IMR-90 (cell line): ENCODE results near the gene LONRF3. TPM values are rescaled to one million over a fixed set of nuclear protein-coding genes. Genes with fewer than 3 reads are reported as not detected.

Experiments
- ATAC-seq: fragments of 200-7000 bp; cut with Tn5 transposase; 2 replicates; pipeline ENCODE4 v1.9.1; 2020; ENCODE audit warnings: low read depth, mild to moderate bottlenecking, moderate library complexity
- BruUV-seq: library from RNA; stranded (reverse); fragments of 400-500 nt; replicated peaks from 2 replicates; lab custom pipeline; 2021; lab: Mats Ljungman, UMichigan
- CTCF ChIA-PET: fragments of 300-600 bp; formaldehyde crosslinking; extraction: SDS; loops from one replicate; lab custom pipeline; 2021; ENCODE audit warnings: antibody characterized with exemption; lab: Yijun Ruan, JAX
- POLR2A ChIA-PET: fragments of 300-600 bp; sonication (Branson Sonifier 250); formaldehyde crosslinking; loops from one replicate; lab custom pipeline; 2022; ENCODE audit warnings: antibody characterized with exemption; ENCODE audit not compliant: unreplicated experiment; lab: Charles Lee
- DNase-seq: peaks from one replicate; pipeline ENCODE4 v3.0.0; 2013
- H2AFZ ChIP-seq: replicated peaks from 2 replicates; pipeline ENCODE3; 2013; ENCODE audit warnings: low read length, mild to moderate bottlenecking; ENCODE audit not compliant: poor library complexity
- H2AK5ac ChIP-seq: 2 replicates; pipeline ENCODE4 v1.6.1; 2013; ENCODE audit warnings: low read depth, low read length, inconsistent platforms
- H2AK9ac ChIP-seq: replicated peaks from 2 replicates; pipeline ENCODE3; 2013; ENCODE audit warnings: mild to moderate bottlenecking, low read depth, low read length, moderate library complexity; ENCODE audit not compliant: poor library complexity
- H2BK120ac ChIP-seq: 2 replicates; pipeline ENCODE4 v1.6.1; 2013; ENCODE audit warnings: low read depth, low read length, inconsistent platforms
- H2BK15ac ChIP-seq: 3 replicates; pipeline ENCODE4 v1.6.1; 2013; ENCODE audit warnings: low read depth, low read length, inconsistent platforms
- H2BK20ac ChIP-seq: 2 replicates; pipeline ENCODE4 v1.6.1; 2013; ENCODE audit warnings: low read depth, mild to moderate bottlenecking, inconsistent platforms, low read length, moderate library complexity
- H2BK5ac ChIP-seq: 2 replicates; pipeline ENCODE4 v1.6.1; 2013; ENCODE audit warnings: mild to moderate bottlenecking, low read depth, low read length, inconsistent platforms; ENCODE audit not compliant: poor library complexity, severe bottlenecking
- H3K14ac ChIP-seq: replicated peaks from 2 replicates; pipeline ENCODE4 v1.6.1; 2013; ENCODE audit warnings: low read depth, low read length, inconsistent platforms
- H3K18ac ChIP-seq: 2 replicates; pipeline ENCODE4 v1.6.1; 2013; ENCODE audit warnings: low read depth, low read length, control low read depth
- H3K23ac ChIP-seq: 2 replicates; pipeline ENCODE4 v1.6.1; 2013; ENCODE audit warnings: low read depth, low read length, inconsistent platforms
- H3K27ac ChIP-seq: 2 replicates; pipeline ENCODE4 v1.5.1; 2013; ENCODE audit warnings: mild to moderate bottlenecking, control low read depth, low read length; ENCODE audit not compliant: insufficient read depth
- H3K27me3 ChIP-seq: 2 replicates; pipeline ENCODE4 v1.6.1; 2013; ENCODE audit warnings: low read length; ENCODE audit not compliant: control insufficient read depth, insufficient read depth
- H3K36me3 ChIP-seq: 2 replicates; pipeline ENCODE4 v1.6.1; 2013; ENCODE audit warnings: low read length, mixed read lengths; ENCODE audit not compliant: control insufficient read depth, insufficient read depth
- H3K4ac ChIP-seq: 2 replicates; pipeline ENCODE4 v1.6.1; 2013; ENCODE audit warnings: low read depth, low read length, inconsistent platforms
- H3K4me1 ChIP-seq: 2 replicates; pipeline ENCODE4 v1.6.1; 2013; ENCODE audit warnings: low read length, mixed read lengths; ENCODE audit not compliant: control insufficient read depth, insufficient read depth
- H3K4me2 ChIP-seq: 2 replicates; pipeline ENCODE4 v1.6.1; 2013; ENCODE audit warnings: low read depth, mild to moderate bottlenecking, control low read depth, low read length, moderate library complexity
- H3K4me3 ChIP-seq: 2 replicates; pipeline ENCODE4 v1.5.1; 2013; ENCODE audit warnings: low read depth, mild to moderate bottlenecking, control low read depth, low read length, moderate library complexity; ENCODE audit not compliant: insufficient read depth
- H3K56ac ChIP-seq: 2 replicates; pipeline ENCODE4 v1.6.1; 2013; ENCODE audit warnings: low read length, inconsistent platforms; ENCODE audit not compliant: insufficient read depth; ENCODE audit errors: extremely low read depth
- H3K79me1 ChIP-seq, 2 experiments: 2 replicates each; pipeline ENCODE4 v1.6.1; 2013; ENCODE audit warnings: low read length in 2 of 2, inconsistent platforms in 1 of 2, low read depth in 1 of 2
- H3K9ac ChIP-seq: 2 replicates; pipeline ENCODE4 v1.6.1; 2013; ENCODE audit warnings: low read depth, low read length, control low read depth
- H3K9me1 ChIP-seq: 2 replicates; pipeline ENCODE4 v1.6.1; 2013; ENCODE audit warnings: low read length, inconsistent platforms; ENCODE audit not compliant: insufficient read depth
- H3K9me3 ChIP-seq: 2 replicates; pipeline ENCODE4 v1.6.1; 2013; ENCODE audit warnings: low read length; ENCODE audit not compliant: control insufficient read depth, insufficient read depth
- H4K20me1 ChIP-seq: 2 replicates; pipeline ENCODE4 v1.6.1; 2013; ENCODE audit warnings: low read length, inconsistent platforms; ENCODE audit not compliant: insufficient read depth
- H4K5ac ChIP-seq: 2 replicates; pipeline ENCODE4 v1.6.1; 2013; ENCODE audit warnings: mild to moderate bottlenecking, low read depth, low read length, control low read depth
- H4K8ac ChIP-seq, 2 experiments: 2 replicates each; pipeline ENCODE4 v1.6.1; 2013; ENCODE audit warnings: low read depth in 2 of 2, low read length in 2 of 2, control low read depth in 1 of 2, inconsistent platforms in 1 of 2
- H4K91ac ChIP-seq: 2 replicates; pipeline ENCODE4 v1.6.1; 2013; ENCODE audit warnings: low read depth, low read length, inconsistent platforms; ENCODE audit not compliant: insufficient read depth
- CHD1 ChIP-seq: IDR thresholded peaks from 2 replicates; pipeline ENCODE4 v1.6.1; 2012; ENCODE audit warnings: low read depth, low read length, improper control_type of control experiment
- FOS ChIP-seq: fragments of 150-350 bp; IDR thresholded peaks from 2 replicates; pipeline ENCODE4 v1.6.1; 2016; ENCODE audit warnings: low read depth, low read length
- MXI1 ChIP-seq: IDR thresholded peaks from 2 replicates; pipeline ENCODE4 v1.6.1; 2012; ENCODE audit warnings: low read depth, mild to moderate bottlenecking, low read length, moderate library complexity, borderline replicate concordance
- NFE2L2 ChIP-seq: fragments of 150-350 bp; IDR thresholded peaks from 2 replicates; pipeline ENCODE4 v1.6.1; 2016; ENCODE audit warnings: low read depth, mild to moderate bottlenecking, low read length
- POLR2A ChIP-seq: IDR thresholded peaks from 2 replicates; pipeline ENCODE4 v1.6.1; 2012; ENCODE audit warnings: mild to moderate bottlenecking, low read depth, low read length
- RFX5 ChIP-seq: IDR thresholded peaks from 2 replicates; pipeline ENCODE4 v1.8.0; 2012; ENCODE audit warnings: low read depth, mild to moderate bottlenecking, low read length, moderate library complexity
- dilution Hi-C: fragments of 300-500 bp; cut with HindIII; formaldehyde crosslinking; loops from one replicate; pipeline ENCODE4 v1.14.3; 2018; ENCODE audit warnings: low sequenced_read_pairs; ENCODE audit not compliant: unreplicated experiment
- in situ Hi-C: fragments of 300-500 bp; cut with MboI; formaldehyde crosslinking; loops from 3 replicates; pipeline ENCODE4 v1.14.3; 2019; ENCODE audit warnings: low sequenced_read_pairs, inconsistent platforms, mixed read lengths
- intact Hi-C: fragments of 100-400 bp; cut with micrococcal nuclease; formaldehyde crosslinking; loops from 2 replicates; pipeline ENCODE4 v1.10.0; 2022
- polyA plus RNA-seq, 3 experiments: library from polyadenylated mRNA; depleted of rRNA; stranded (reverse); fragments of >200 nt; gene quantifications; 2 replicates each; pipeline ENCODE4 v1.2.3, GENCODE V29; 2012; ENCODE audit warnings: low replicate concordance in 1 of 3
- total RNA-seq: library from RNA; depleted of rRNA; stranded (reverse); fragments of >200 nt; gene quantifications from 2 replicates; pipeline ENCODE4 v1.2.3, GENCODE V29; 2012

The LONRF3 gene
- total and polyA plus RNA-seq, 2 of the 4 experiments (the other 2 are of a cell fraction) = not detected

DNA sequence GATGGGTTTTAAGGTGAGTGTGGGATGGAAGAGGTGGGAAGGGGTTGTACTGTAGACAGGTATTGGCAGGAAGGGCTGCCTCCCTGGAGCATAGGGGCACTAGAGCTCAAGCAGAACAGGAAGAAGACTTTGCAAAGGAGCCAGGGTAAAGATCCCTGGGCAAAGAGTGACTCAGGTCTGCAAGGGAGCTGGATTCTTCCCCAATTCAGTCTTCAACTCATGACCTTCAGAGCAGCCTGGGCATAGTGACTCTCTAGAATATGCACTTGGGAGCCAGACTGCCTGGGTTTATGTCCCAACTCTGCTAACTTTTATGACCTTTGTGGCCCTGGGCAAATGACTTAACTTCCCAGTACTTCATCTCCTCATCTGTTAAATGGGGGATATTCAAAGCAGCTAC lies 4.0 kb downstream of the LONRF3 start:
- TF ChIP-seq RFX5 = no peak
- TF ChIP-seq NFE2L2 = no peak
- no peak for TF ChIP-seq POLR2A
- TF ChIP-seq FOS = no peak
- no peak for TF ChIP-seq MXI1
- TF ChIP-seq CHD1 = no peak
- no peak overlapping the region for H3K4me2 ChIP-seq
- no peaks in the 10 kb centered on the region for H3K36me3 ChIP-seq
- in situ Hi-C loops = no loop called here
- dilution Hi-C loops = no loop called here
- H3K14ac ChIP-seq = no peak overlapping the region
- ChIA-PET POLR2A (no interaction called here), CTCF (no interaction called here)
- H2AFZ ChIP-seq = no peak overlapping the region
- H4K91ac ChIP-seq = no peak overlapping the region
- H4K8ac ChIP-seq = no peak overlapping the region
- no peaks in the 10 kb centered on the region for H3K79me1 ChIP-seq
- peaks cover 41% of the 10 kb centered on the region for H3K27me3 ChIP-seq
- H2BK5ac ChIP-seq = no peak overlapping the region
- no peak overlapping the region for H3K23ac ChIP-seq
- no peak for DNase-seq
- no peak overlapping the region for H4K5ac ChIP-seq
- H3K27ac ChIP-seq = no peak overlapping the region
- H2BK120ac ChIP-seq = no peak overlapping the region
- no peak overlapping the region for H3K9ac ChIP-seq
- intact Hi-C loops = no loop called here
- no peak overlapping the region for H2BK15ac ChIP-seq
- no peaks in the 10 kb centered on the region for H3K4me1 ChIP-seq
- no peak overlapping the region for H2BK20ac ChIP-seq
- no peak overlapping the region for H3K4me3 ChIP-seq
- H3K9me3 ChIP-seq = peaks cover 2% of the 10 kb centered on the region; the same call in 1 of the 2 replicates
- no peak overlapping the region for H2AK9ac ChIP-seq
- ATAC-seq = no peak
- no peak overlapping the region for H3K56ac ChIP-seq
- no peaks in the 10 kb centered on the region for H3K9me1 ChIP-seq
- H3K18ac ChIP-seq = no peak overlapping the region
- BruUV-seq = no TSS peak
- no peak overlapping the region for H2AK5ac ChIP-seq
- no peaks in the 10 kb centered on the region for H4K20me1 ChIP-seq
- H3K4ac ChIP-seq = no peak overlapping the region
